Suprapubic skin (tissue), 4 donors: ENCODE measurements around the gene ATG3. TPM values are rescaled to one million over a fixed set of nuclear protein-coding genes. Genes with fewer than 3 reads are reported as not detected.

Experiments
- DNase-seq, 2 donors: peaks; one replicate each; pipeline ENCODE4 v3.0.0-alpha.2; 2019; ENCODE audit warnings: low spot score in 2 of 2
- H3K27ac ChIP-seq: fragments of 200-600 bp; sonication (generic); one replicate; pipeline ENCODE4 v1.5.1; 2019
- H3K27me3 ChIP-seq: fragments of 200-600 bp; sonication (generic); one replicate; pipeline ENCODE4 v1.5.1; 2019
- H3K36me3 ChIP-seq: fragments of 200-600 bp; sonication (generic); one replicate; pipeline ENCODE4 v1.5.1; 2019
- H3K4me1 ChIP-seq: fragments of 200-600 bp; sonication (generic); one replicate; pipeline ENCODE4 v1.5.1; 2019
- H3K4me3 ChIP-seq: fragments of 200-600 bp; sonication (generic); one replicate; pipeline ENCODE4 v1.5.1; 2019; ENCODE audit warnings: mild to moderate bottlenecking
- H3K9me3 ChIP-seq: fragments of 200-600 bp; sonication (generic); one replicate; pipeline ENCODE4 v1.5.1; 2019
- EP300 ChIP-seq: sonication (generic); formaldehyde crosslinking; IDR thresholded peaks from one replicate; pipeline ENCODE4 v1.6.1; 2017; ENCODE audit warnings: antibody characterized with exemption
- POLR2A ChIP-seq, 2 donors: fragments of 450-650 bp; IDR thresholded peaks; one replicate each; pipeline ENCODE4 v1.6.1; 2017; ENCODE audit warnings: antibody characterized with exemption in 2 of 2, mild to moderate bottlenecking in 2 of 2, moderate library complexity in 2 of 2
- POLR2AphosphoS5 ChIP-seq, 3 donors: sonication (generic); formaldehyde crosslinking; IDR thresholded peaks; one replicate each; pipeline ENCODE4 v1.6.1; 2017; ENCODE audit warnings: antibody characterized with exemption in 3 of 3
- WGBS: methylation state at CpG from one replicate; pipeline ENCODE4 v1.1.5; 2018; 5-methylcytosine and 5-hydroxymethylcytosine counted together
- total RNA-seq, 4 donors: library from RNA; depleted of rRNA; stranded (reverse); fragments of >200 nt; gene quantifications; one replicate each; pipeline ENCODE4 v1.1.0, GENCODE V29; 2016
- TF ChIP-seq, protein P1 (sequence below), 2 donors: fragments of 200-600 bp in 1 of 2; fragments of 450-650 bp in 1 of 2; sonication (generic) in 1 of 2; IDR thresholded peaks; one replicate each; pipeline ENCODE4 v1.5.1; 2016 to 2019; ENCODE audit warnings: antibody characterized with exemption in 2 of 2, mild to moderate bottlenecking in 1 of 2, moderate library complexity in 1 of 2

ATG3 gene
- total RNA-seq, 4 donors from 2014 or later: 56.3 to 81.6 (median 62.2) TPM

DNA sequence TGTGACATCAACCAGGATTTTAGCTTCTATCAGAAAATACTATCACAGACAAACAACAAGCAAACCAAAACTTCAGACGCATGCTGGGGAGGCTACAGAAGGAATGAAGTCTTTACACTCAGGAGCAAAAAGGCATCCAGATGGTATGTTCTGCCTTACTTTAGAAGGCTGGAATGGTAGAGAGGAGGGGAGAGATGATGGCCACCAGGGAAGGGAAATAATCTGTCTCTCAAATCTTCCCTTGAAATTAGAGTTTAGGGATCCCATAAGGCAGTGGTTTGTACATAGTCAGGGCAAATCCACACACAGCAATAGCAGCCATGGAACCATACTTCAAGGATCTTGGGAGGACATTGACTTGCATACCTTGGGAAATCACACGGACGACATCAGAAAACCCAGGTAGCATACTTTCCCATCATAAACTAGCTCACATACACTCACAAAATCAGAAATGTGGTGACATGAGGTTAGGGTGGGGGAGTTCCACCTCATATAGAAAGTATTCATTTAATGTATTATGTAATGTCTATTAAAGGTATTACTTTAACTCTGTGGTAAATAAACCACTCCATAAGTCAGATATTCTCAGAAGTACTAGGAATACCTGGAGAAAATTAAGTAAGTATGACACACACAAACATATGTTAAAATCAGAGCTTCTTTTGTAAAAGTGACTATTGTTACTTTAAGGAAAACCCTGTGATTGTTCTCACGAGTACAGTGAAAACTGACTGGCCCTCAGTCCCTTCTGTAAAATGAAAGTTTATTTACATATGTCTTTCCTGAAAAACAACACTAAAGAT lies 71.9 kb downstream of the ATG3 start:
- DNase-seq: no peak
- 75% methylated on average over 4 of the region's 4 CpGs for WGBS
- no peak for TF ChIP-seq POLR2A (IDR thresholded peaks at IDR 0.05)
- no peak for TF ChIP-seq POLR2AphosphoS5 (IDR thresholded peaks at IDR 0.05)
- no peak for TF ChIP-seq EP300
- TF ChIP-seq, protein P1, sequence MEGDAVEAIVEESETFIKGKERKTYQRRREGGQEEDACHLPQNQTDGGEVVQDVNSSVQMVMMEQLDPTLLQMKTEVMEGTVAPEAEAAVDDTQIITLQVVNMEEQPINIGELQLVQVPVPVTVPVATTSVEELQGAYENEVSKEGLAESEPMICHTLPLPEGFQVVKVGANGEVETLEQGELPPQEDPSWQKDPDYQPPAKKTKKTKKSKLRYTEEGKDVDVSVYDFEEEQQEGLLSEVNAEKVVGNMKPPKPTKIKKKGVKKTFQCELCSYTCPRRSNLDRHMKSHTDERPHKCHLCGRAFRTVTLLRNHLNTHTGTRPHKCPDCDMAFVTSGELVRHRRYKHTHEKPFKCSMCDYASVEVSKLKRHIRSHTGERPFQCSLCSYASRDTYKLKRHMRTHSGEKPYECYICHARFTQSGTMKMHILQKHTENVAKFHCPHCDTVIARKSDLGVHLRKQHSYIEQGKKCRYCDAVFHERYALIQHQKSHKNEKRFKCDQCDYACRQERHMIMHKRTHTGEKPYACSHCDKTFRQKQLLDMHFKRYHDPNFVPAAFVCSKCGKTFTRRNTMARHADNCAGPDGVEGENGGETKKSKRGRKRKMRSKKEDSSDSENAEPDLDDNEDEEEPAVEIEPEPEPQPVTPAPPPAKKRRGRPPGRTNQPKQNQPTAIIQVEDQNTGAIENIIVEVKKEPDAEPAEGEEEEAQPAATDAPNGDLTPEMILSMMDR (IDR thresholded peaks at IDR 0.05): no peak
- H3K9me3 ChIP-seq: no peaks in the 10 kb centered on the region
- H3K36me3 ChIP-seq: no peaks in the 10 kb centered on the region
- H3K4me1 ChIP-seq: no peaks in the 10 kb centered on the region
- H3K4me3 ChIP-seq: no peak overlapping the region
- H3K27ac ChIP-seq: no peak overlapping the region
- no peaks in the 10 kb centered on the region for H3K27me3 ChIP-seq

DNA sequence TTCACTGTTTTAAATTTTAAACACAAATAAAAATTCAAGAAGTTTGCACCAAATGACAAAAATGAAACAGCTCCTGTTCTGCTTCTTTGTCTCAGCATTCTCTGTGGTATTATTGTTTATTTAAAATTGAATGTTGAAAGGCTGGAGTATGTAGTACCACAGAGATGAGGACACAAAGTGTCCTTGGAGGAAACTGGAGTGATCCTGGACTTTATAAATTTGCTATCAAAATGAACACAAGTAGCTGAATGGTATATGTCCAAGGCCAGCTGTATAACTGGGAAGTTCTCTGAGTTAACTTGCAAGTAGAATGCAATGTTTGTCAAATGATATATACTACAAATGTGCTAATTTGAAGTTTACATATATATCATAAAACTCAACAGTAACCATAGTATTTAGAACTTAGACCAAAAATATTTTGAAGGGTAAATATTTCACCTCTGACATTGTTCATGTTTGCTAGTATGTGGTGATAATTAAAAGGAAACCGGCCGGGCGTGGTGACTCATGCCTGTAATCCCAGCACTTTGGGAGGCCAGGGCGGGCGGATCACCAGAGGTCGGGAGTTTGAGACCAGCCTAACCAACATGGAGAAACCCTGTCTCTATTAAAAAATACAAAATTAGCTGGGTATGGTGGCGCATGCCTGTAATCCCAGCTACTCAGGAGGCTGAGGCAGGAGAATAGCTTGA lies 74.8 kb downstream of the ATG3 start:
- Histone ChIP-seq H3K9me3 (no peaks in the 10 kb centered on the region), H3K27ac (no peak overlapping the region), H3K4me1 (no peaks in the 10 kb centered on the region), H3K4me3 (no peak overlapping the region), H3K36me3 (no peaks in the 10 kb centered on the region), H3K27me3 (no peaks in the 10 kb centered on the region)
- no peak for TF ChIP-seq POLR2A (IDR thresholded peaks at IDR 0.05)
- TF ChIP-seq POLR2AphosphoS5 (IDR thresholded peaks at IDR 0.05): no peak
- TF ChIP-seq EP300: no peak
- TF ChIP-seq, protein P1 (IDR thresholded peaks at IDR 0.05): no peak
- 83% methylated on average over 7 of the region's 7 CpGs for WGBS
- DNase-seq: no peak

DNA sequence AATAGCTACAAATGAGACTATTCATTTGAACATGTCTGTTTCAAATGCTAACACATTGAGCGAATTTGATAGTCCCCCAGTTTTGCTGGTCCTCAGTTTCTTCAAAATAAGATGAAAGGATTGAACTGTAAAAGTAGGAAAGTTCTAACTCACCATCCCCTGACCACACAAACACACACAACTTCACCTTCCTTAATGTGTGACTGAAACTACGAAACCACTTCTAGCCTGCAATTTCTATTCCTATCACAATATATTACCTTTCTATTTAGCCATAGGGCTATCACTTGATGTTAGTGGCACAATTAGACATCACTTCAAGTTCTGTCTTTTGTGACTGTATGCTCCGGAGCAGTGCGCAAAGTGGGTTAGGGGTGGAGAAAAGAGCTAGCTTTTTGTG lies 77.4 kb downstream of the ATG3 start:
- Histone ChIP-seq H3K9me3 (no peaks in the 10 kb centered on the region), H3K27me3 (no peaks in the 10 kb centered on the region), H3K4me3 (no peak overlapping the region), H3K36me3 (no peaks in the 10 kb centered on the region), H3K4me1 (no peaks in the 10 kb centered on the region), H3K27ac (no peak overlapping the region)
- TF ChIP-seq, protein P1 (IDR thresholded peaks at IDR 0.05): no peak
- TF ChIP-seq POLR2AphosphoS5 (IDR thresholded peaks at IDR 0.05): no peak
- TF ChIP-seq EP300: no peak
- TF ChIP-seq POLR2A (IDR thresholded peaks at IDR 0.05): no peak
- 91% methylated on average over 4 of the region's 4 CpGs for WGBS
- no peak for DNase-seq

DNA sequence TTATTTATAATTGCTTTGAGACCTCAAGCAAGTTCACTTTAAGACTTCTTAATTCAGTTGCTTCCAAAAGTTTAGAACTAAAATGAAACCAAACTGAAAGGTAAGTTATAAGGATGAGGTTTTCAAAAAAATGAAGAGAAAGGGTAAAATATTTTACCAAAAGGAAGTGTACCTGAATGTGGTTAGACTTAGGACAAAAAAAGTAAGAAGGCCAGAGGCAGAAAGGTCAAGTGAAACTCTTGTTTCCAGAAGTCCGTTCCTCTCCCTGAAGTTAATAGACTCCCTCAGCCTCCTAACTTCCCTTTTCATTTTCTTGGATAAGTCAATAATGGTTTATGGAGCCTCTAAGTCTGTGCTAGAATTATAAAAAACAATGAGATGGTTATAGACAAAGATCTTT lies 79.1 kb downstream of the ATG3 start:
- Histone ChIP-seq H3K27ac (no peak overlapping the region), H3K4me1 (no peaks in the 10 kb centered on the region), H3K9me3 (no peaks in the 10 kb centered on the region), H3K4me3 (no peak overlapping the region), H3K36me3 (no peaks in the 10 kb centered on the region), H3K27me3 (no peaks in the 10 kb centered on the region)
- 81% methylated on average over 1 of the region's 1 CpG for WGBS
- DNase-seq: no peak
- TF ChIP-seq EP300: no peak
- TF ChIP-seq, protein P1 (IDR thresholded peaks at IDR 0.05): no peak
- no peak for TF ChIP-seq POLR2A (IDR thresholded peaks at IDR 0.05)
- TF ChIP-seq POLR2AphosphoS5 (IDR thresholded peaks at IDR 0.05): no peak

Other genes with a start within 250 kb of the ATG3 start
- gene CD200, start 228.8 kb downstream of the ATG3 start, total RNA-seq: 1 to 10 TPM; 2.7 to 5.3 (median 3.6) TPM
- gene BTLA, start 62.5 kb downstream of the ATG3 start, total RNA-seq: 1 to 10 TPM in 1 of 4 donors, not detected in 3; 2.9 TPM
- gene SLC35A5, start 83 bp upstream of the ATG3 start, total RNA-seq: 10 to 100 TPM; 18.7 to 25.8 (median 24.1) TPM
- gene CCDC80, start 79.2 kb upstream of the ATG3 start, total RNA-seq: 10 to 100 TPM in 3 of 4 donors, 1 to 10 TPM in 1; 8.0 to 32.2 (median 17.1) TPM